ENCODE data around the gene DZIP1L. TPM values are rescaled to one million over a fixed set of nuclear protein-coding genes. Genes with fewer than 3 reads are reported as not detected.

The DZIP1L gene
- total RNA-seq, 1 experiment from 2014 or later: 15.3 TPM

- no peaks in the 10 kb centered on the region for H3K27me3 Mint-ChIP-seq (ENCODE audit: low read depth)
- CTCF ChIA-PET: no interaction called here
Measured at GRCh38 chr3:138136201-138136600, 20.8 kb upstream of the DZIP1L start.

GRCh38 chr3:138135833-138136194 lies 20.4 kb upstream of the DZIP1L start:
- DNase-seq (ENCODE audit: low spot score) (no peak), ATAC-seq (no peak)
- ChIA-PET POLR2A (no interaction called here), CTCF (no interaction called here)
- H3K4me1 Mint-ChIP-seq: peaks cover 8% of the 10 kb centered on the region
- H3K36me3 Mint-ChIP-seq: no peaks in the 10 kb centered on the region
- H3K27me3 Mint-ChIP-seq (ENCODE audit: low read depth): no peaks in the 10 kb centered on the region
- H3K4me3 Mint-ChIP-seq: no peak overlapping the region
- H3K27ac Mint-ChIP-seq: no peak overlapping the region
- H3K9me3 Mint-ChIP-seq: peaks cover 9% of the 10 kb centered on the region; the same call in 1 of the 2 replicates
- no peak for TF ChIP-seq MXD4 (CRISPR knock-in tag; IDR thresholded peaks at IDR 0.05; ENCODE audit: borderline replicate concordance)
- no peak for TF ChIP-seq ZNF121 (CRISPR knock-in tag; IDR thresholded peaks at IDR 0.05)
- TF ChIP-seq ARID4B (CRISPR knock-in tag; IDR thresholded peaks at IDR 0.05; ENCODE audit: borderline replicate concordance): no peak
- no peak for TF ChIP-seq NFATC4 (CRISPR knock-in tag; IDR thresholded peaks at IDR 0.05)
- TF ChIP-seq SMAD3 (CRISPR knock-in tag; IDR thresholded peaks at IDR 0.05; ENCODE audit: borderline replicate concordance): no peak
- TF ChIP-seq NFE2L1 (CRISPR knock-in tag; IDR thresholded peaks at IDR 0.05): no peak
- TF ChIP-seq FOXP1 (CRISPR knock-in tag; IDR thresholded peaks at IDR 0.05; ENCODE audit: borderline replicate concordance): no peak
- TF ChIP-seq MYBL2 (CRISPR knock-in tag; IDR thresholded peaks at IDR 0.05): no peak
- no peak for TF ChIP-seq RORB (CRISPR knock-in tag; IDR thresholded peaks at IDR 0.05)
- no peak for TF ChIP-seq HMGXB4 (CRISPR knock-in tag; IDR thresholded peaks at IDR 0.05)
- no peak for TF ChIP-seq ZNF512 (CRISPR knock-in tag; IDR thresholded peaks at IDR 0.05; ENCODE audit: borderline replicate concordance)

More at GRCh38 chr3:138136201-138136600, 20.8 kb upstream of the DZIP1L start:
- no peak overlapping the region for H3K4me3 Mint-ChIP-seq
- peaks cover 9% of the 10 kb centered on the region; the same call in 1 of the 2 replicates for H3K9me3 Mint-ChIP-seq
- TF ChIP-seq FOXJ3 (CRISPR knock-in tag; IDR thresholded peaks at IDR 0.05; ENCODE audit: borderline replicate concordance) (no peak), NFE2L1 (CRISPR knock-in tag; IDR thresholded peaks at IDR 0.05) (no peak), PRRX2 (CRISPR knock-in tag; IDR thresholded peaks at IDR 0.05) (no peak), IRF2 (CRISPR knock-in tag; IDR thresholded peaks at IDR 0.05; ENCODE audit: borderline replicate concordance, low read depth) (no peak), NFYB (CRISPR knock-in tag; conservative IDR thresholded peaks at IDR 0.05; ENCODE audit: low read depth) (no peak), PREB (CRISPR knock-in tag; IDR thresholded peaks at IDR 0.05; ENCODE audit: borderline replicate concordance) (no peak), TP53 (CRISPR knock-in tag; IDR thresholded peaks at IDR 0.05) (no peak), NR2C2 (CRISPR knock-in tag; IDR thresholded peaks at IDR 0.05) (no peak), ARID4B (CRISPR knock-in tag; IDR thresholded peaks at IDR 0.05; ENCODE audit: borderline replicate concordance) (no peak), FOXP1 (CRISPR knock-in tag; IDR thresholded peaks at IDR 0.05; ENCODE audit: borderline replicate concordance) (no peak), ZNF317 (CRISPR knock-in tag; IDR thresholded peaks at IDR 0.05; ENCODE audit: borderline replicate concordance, low read depth) (no peak), TEAD1 (CRISPR knock-in tag; IDR thresholded peaks at IDR 0.05) (no peak)
- DNase-seq (ENCODE audit: low spot score) (no peak), ATAC-seq (no peak)
- POLR2A ChIA-PET: no interaction called here
- no peaks in the 10 kb centered on the region for H3K36me3 Mint-ChIP-seq
- no peak overlapping the region for H3K27ac Mint-ChIP-seq
- H3K4me1 Mint-ChIP-seq: peaks cover 12% of the 10 kb centered on the region
